T follicular helper cell (primary cell): Measurements from ENCODE around the gene DDIT3.

Experiments used
- DNase-seq: peaks from one replicate; pipeline ENCODE4 v3.0.0-alpha.2; 2020; ENCODE audit warnings: low read depth

Gene DDIT3

GRCh38 chr12:57467915-57468314, 52.4 kb downstream of the DDIT3 start:
- no peak for DNase-seq

GRCh38 chr12:57467212-57467874, 53.0 kb downstream of the DDIT3 start:
- no peak for DNase-seq
